ENCODE data around the gene BAZ2B.

DNA sequence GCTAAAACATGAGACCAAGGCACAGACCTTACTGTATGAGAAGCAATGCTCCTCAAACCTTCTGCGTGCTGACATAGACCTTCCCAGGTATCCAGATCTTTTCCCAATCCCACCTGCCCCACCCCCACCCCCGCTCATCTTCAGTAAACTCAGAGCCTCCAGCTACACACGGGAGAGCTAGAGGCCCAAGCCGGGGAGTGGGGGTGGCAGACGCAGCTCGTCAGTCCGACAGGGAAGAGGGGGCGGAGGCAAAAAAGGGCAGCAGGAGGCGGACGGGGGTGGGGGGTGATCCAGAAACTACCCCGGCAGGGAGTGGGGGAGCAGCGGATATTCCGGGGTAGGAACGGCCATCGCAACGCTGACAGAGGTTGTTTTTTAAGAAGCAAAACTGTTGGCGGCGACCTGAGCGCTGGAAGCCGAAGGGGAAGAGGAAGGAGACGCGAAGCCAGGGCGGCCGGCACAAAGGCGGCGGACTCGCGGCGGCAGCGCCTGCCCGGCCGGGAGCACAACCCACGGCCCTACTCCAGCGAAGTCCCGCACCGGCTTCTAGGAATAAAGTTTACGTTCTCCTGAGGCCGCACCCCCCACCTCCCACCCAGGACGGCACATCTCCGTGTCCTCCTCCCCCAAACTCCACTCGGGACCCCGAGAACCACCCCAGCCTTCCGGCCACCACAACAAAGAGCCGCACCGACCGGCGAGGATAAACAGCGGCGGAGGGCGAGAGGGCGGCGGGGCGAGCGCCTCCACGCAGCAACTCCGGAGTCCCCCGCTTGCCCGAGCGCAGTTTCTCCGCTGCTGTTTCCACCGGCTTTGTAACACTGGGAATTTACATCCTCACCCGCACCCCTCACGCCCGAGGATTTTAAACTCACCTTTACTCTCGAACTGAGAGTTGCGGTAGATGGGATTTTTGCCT is 722 bp downstream of the BAZ2B start:
- no peak for TF ChIP-seq EZH2phosphoT487 (IDR thresholded peaks at IDR 0.05; ENCODE audit: low read length)
- TF ChIP-seq, protein P1, sequence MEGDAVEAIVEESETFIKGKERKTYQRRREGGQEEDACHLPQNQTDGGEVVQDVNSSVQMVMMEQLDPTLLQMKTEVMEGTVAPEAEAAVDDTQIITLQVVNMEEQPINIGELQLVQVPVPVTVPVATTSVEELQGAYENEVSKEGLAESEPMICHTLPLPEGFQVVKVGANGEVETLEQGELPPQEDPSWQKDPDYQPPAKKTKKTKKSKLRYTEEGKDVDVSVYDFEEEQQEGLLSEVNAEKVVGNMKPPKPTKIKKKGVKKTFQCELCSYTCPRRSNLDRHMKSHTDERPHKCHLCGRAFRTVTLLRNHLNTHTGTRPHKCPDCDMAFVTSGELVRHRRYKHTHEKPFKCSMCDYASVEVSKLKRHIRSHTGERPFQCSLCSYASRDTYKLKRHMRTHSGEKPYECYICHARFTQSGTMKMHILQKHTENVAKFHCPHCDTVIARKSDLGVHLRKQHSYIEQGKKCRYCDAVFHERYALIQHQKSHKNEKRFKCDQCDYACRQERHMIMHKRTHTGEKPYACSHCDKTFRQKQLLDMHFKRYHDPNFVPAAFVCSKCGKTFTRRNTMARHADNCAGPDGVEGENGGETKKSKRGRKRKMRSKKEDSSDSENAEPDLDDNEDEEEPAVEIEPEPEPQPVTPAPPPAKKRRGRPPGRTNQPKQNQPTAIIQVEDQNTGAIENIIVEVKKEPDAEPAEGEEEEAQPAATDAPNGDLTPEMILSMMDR (IDR thresholded peaks at IDR 0.05; ENCODE audit: low read length): no peak
- TF ChIP-seq EZH2 (optimal IDR thresholded peaks at IDR 0.05; ENCODE audit: low read depth, low read length): no peak

Data from MM.1S (cell line).